ENCODE data around the gene ETS1.

Gene ETS1

GRCh38 chr11:128564642-128565245 lies 22.6 kb downstream of the ETS1 start:
- no peak for DNase-seq

DNA sequence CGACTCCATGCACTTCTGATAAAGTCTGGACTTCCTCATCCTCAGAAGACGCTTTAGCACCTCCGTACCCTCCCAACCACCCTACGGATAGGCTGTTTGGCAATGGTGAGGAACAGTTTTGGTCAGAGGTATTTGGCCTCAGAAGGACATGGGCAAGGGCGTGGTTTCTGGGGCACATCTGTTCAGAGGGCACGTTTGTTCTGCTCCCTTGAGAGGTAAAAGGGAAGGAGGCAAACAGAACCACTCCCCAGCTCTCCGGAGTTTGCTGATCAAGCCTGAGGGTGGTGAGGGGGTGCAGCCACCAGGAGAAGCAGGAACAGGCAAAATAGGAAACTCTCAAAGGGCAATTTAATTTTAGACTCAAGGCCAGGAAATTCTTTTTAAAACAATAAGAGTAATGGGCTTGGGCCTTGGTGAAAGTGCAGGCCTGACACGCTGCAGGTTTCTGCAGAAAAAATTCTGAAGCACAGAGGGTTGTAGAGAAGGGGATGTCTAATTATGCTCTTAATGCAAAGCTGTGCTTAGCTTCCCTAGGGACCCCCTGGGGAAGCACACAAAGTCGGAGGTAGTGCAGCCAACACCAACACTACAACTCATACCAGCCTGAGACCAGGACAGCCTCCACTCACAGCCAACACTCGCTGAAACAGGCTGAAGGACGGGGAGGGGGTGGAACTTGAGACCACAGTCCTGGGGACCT lies 23.3 kb downstream of the ETS1 start:
- DNase-seq: no peak

DNA sequence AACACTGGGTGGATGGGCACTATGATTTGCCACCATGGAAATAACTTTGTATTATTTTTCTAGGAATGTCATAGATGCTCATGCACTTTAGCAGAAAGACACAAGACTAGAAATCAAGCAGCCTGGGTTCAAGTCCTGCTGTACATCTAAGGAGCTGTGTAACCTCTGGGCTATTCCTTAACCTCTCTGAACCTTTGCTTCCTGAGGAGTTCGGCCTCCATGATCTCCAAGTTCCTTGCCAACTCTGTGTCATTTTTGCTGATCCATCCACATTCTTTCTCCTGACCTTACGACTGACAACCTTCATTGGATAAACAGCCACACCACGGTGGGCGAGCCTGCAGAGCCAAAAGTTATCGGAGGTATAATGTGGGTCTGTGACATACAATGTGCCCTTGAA lies 24.1 kb downstream of the ETS1 start:
- DNase-seq: no peak

DNA sequence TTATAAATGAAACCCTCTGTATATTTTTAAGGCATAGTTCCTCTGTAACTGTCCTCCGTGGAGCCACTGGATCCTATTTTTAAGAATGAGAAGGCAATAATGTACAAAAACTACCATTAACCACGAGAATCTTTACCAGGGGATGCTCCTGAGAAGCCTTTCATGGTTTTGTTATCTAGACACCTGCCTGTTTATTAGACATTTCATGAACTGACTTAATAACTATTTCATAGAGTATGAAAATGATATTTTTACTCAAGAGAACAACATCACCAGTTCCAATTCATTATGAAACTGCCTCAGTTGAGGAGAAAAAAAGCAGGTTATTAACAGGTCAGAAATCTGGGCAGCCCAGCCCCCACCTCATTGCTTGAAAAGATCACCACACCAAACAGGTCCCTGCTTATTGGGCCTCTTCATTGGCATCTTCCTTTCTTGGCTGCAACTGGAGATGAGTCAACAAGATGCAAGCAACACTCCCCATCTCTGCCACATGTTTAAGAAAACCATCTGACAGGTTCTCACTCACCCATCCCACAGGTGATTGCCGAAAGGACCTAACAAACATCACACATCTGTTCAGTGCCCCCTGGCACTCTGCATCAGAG lies 27.8 kb downstream of the ETS1 start:
- DNase-seq: no peak

DNA sequence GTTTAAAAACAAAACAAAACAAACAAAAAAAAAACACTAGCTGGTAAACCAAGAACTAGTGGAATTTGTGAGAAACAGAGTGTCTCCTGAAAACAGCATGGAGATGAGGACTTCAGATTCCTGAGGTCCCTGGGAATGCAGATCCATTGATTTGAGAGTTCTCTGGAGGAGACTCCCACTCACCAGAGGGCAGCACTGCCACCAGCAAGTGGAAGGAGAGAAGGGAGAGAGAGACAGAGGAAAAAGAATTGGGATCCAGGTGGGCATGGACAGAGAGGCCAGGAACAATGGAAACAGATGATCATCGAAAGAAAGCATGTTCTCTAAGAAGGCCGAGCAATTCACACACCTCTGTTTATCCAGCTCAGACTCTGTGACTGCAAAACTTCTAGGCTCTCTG lies 31.8 kb downstream of the ETS1 start:
- no peak for DNase-seq

DNA sequence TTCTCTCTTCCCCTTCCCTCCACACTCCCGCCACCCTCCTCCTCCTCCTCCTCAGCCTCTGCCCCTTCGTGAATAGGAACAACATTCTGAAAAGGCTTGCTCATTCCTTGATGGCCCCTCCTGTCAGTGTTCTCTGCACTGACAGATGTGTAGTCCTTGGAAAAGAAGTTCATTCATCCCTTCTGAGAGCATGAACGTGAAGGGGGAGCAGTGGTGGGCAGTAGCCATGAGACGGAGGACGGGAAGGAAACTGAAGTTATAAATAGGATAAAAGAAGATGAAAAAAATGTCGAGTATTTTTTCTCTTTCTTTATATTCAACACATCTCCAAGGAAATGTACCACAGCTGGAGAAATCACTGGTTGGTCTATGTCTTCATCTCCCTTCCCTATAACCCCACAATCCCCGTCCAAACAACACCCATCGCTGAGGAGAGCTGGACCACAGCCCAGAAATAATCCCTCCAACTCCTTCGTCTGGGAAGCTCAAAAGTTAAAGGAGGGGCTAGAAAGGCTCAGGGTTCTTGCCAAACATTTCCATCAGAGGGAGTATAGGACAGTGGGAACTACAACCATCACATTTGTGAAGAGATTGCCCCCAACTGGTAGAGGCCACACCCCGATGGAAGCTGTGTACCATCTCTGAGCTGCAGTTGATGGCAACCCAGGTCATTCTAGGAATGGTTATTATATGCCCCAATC lies 33.5 kb downstream of the ETS1 start:
- no peak for DNase-seq

DNA sequence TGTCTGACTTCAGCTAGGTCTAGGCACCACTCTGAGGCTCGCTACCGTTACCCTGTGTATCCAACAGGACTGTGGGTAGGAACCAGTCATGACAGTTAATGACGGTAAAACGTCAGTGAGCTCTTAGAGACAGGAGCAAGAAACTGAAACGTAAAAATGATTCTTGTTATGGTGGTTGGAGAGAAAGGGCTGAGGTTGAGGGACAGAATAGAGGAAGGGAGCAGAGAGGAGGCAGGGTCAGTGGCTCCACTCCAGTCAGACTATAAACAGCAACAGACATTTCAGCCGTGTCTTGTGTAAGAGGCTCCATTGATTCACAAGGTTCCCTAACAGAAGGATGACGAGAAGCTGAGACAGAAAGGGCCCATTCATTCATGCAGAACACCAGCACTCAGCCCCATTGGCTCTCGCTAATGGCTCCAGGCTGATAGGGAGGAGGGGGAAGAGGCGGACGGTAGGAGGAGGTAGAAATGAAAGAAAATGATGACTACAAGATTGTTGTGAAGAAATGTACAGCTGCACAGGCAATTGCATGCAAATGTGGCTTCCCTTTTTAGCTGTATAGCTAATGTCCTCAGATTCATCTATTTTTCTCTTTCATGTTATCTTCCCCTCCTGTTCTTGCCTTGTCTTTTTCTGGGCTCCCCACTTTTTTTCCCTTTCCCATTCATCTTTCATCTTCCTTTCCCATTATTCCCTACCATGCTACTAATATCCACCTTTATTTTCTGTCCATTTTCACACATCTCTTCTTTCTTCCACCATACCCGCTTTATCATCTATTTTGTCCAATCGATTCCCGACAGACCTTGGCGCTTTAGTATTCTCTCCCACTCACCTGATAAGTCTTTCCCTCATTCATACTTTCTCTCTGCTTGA lies 34.3 kb downstream of the ETS1 start:
- no peak for DNase-seq

GRCh38 chr11:128551611-128552335 lies 35.6 kb downstream of the ETS1 start:
- no peak for DNase-seq

DNA sequence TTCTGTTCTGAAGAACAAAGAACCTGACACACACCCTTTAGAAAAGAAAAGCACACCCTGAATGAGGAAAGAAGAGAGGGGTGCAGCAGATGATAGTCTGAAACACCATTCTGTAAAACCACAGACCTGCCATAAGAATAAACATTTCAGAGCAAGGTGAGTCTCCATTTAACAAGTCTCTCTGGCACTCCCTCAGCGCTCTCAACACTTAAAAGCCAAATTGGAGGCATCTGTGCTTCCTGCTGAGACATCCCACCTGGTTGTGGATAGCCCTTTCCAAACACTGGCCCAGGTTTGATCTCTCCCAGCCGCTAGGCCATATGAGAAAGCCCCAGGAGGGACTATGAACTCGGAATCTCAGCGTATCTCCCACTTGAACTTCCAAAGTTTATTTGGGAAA lies 36.3 kb downstream of the ETS1 start:
- DNase-seq: no peak

- DNase-seq: no peak
Measured at GRCh38 chr11:128550261-128550821, 37.0 kb downstream of the ETS1 start.

DNA sequence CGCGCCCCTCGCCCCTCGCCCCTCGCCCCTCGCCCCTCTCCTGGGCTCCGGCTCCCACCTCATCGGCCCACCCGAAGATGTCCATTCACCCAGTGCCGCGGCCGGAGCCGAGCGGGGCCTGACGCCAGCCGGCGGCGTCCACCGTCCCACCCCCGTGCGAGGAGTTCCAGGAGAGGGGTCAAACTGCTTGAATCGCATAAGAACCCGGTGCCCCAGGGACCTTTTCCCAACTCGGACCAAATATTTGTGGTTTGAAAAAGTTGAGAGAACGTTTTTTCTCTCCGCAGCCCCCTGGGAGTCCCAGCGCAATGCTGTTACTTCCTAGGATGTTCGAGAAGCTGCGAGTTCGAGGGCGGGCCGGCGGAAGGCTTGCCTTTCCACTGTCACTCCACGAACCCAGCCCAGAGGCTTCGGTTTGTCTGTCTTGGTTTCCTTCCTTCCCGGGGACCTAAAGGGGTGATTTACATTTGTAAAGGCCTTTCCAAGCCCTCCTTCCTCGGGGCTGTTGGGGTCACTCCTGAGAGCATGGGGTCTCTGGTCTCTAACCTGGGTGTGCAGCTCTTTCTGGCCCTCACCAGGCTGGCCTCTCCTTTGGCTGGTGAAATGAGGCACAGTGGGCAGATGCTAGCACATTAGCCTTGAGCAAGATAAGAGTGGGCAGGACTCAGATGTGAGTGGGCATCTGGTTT lies 38.0 kb downstream of the ETS1 start:
- no peak for DNase-seq

DNA sequence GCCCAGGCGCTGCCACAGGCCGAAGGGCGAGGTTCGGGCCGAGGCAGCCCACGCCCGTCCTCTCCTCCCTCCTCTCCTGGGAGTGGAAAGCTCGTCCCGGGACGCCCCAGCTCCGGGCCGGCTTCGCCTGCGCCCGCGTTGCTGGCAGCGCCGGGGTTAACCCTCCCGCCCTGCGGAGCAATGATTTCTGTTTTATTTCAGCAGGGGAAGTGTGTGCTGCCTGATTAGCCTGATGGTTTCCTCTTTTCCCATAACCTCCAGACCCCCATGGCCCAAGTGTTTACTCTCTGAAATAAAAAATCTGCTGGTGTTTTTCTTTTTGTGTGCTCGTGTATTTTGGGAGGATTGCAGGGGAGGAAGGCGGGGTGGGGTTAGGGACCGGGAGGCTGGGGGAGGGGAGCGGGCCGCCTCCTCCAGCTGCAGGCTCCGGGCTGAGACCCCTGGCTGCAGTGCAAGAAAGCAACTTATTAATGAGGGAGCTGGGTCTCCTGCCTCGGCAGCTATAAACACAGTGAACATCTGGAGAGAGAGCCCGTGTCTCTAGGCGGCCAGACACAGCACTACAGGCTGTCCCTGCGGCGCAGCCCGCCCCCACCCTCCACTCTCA lies 38.6 kb downstream of the ETS1 start:
- no peak for DNase-seq

- no peak for DNase-seq
Measured at GRCh38 chr11:128547946-128548648, 39.3 kb downstream of the ETS1 start.

DNA sequence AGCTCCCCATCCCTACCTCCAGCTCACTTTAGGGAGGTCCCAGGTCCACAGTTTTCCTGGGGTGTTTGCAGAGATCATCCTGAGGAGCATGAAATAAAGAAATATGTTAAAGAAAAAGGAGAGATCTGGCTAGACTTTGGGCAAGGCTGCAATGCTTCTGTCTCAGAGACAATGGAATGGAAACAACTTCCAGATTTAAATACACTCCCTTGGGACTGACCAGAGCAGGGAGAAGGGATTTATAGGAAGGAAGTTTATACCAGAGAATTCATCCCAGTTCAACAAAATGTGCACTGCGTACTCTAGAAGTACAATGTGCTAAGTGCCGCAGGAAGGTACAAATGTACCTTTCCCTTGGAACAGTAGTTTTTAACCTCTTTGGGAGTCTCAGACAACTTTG lies 40.4 kb downstream of the ETS1 start:
- no peak for DNase-seq

DNA sequence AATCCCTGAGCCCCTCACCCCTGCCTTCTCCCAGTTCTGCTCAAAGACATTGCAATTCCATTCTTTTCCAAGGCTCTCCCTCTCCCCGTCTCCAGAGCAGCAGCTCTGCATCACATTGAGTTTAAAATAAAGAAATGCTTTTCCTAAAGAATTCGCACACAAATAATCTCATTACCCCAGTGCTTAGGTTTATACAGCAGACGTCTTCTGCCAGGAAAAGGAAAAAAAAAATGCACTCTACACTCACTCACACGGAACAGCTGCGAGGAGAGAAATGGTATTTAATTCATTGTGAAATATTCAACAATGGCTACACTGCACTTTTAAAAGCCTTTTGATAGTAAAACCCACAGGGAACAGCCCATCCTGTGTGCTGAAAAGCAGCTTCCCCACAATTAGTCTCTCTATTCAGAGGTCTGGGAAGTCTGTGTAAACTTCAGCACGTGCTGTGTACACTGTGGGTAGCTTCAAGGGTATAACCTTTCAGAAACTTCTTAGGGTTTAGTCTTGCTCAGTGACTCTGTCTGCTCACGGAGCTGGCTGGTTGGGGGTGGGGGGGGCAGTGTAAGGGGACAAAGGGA lies 42.8 kb downstream of the ETS1 start:
- DNase-seq: no peak

- DNase-seq: no peak
Measured at GRCh38 chr11:128540469-128540868, 46.9 kb downstream of the ETS1 start.

- no peak for DNase-seq
Measured at GRCh38 chr11:128536506-128536905, 50.9 kb downstream of the ETS1 start.

GRCh38 chr11:128535468-128536457 lies 51.6 kb downstream of the ETS1 start:
- DNase-seq: no peak

Data from NCI-H446 treated with DMSO at 0.1 percent for 48 hours (cell line).